Bronchial epithelial cell (primary cell): ENCODE measurements around the gene SENP1. TPM values are rescaled to one million over a fixed set of nuclear protein-coding genes. Genes with fewer than 3 reads are reported as not detected.

ENCODE experiments used
- DNase-seq: peaks from one replicate; pipeline ENCODE4 v3.0.0-alpha.2; 2010; ENCODE audit warnings: low read depth
- FAIRE-seq: peaks from 2 replicates; lab custom pipeline; 2011; peaks lifted over from hg19 to GRCh38; lab: Jason Lieb, UNC
- H3K27me3 ChIP-seq: 2 replicates; pipeline ENCODE4 v1.5.1; 2011; ENCODE audit warnings: low read length; ENCODE audit not compliant: control insufficient read depth, insufficient read depth
- H3K36me3 ChIP-seq: 2 replicates; pipeline ENCODE4 v1.5.1; 2011; ENCODE audit warnings: low read length; ENCODE audit not compliant: control insufficient read depth, insufficient read depth
- H3K4me3 ChIP-seq: 2 replicates; pipeline ENCODE4 v1.5.1; 2011; ENCODE audit warnings: mild to moderate bottlenecking, low read depth, low read length, control low read depth
- total RNA-seq: library from RNA; depleted of rRNA; stranded (reverse); fragments of >200 nt; gene quantifications from 2 replicates; pipeline ENCODE4 v1.2.1, GENCODE V29; 2014
- TF ChIP-seq, protein P1 (sequence below): IDR thresholded peaks from 2 replicates; pipeline ENCODE4 v1.5.1; 2011; ENCODE audit warnings: mild to moderate bottlenecking, moderate library complexity, low read length, control low read depth, inconsistent platforms; ENCODE audit not compliant: insufficient read depth, severe bottlenecking

SENP1 gene
- total RNA-seq, 1 donor from 2014 or later = 10.8 TPM

DNA sequence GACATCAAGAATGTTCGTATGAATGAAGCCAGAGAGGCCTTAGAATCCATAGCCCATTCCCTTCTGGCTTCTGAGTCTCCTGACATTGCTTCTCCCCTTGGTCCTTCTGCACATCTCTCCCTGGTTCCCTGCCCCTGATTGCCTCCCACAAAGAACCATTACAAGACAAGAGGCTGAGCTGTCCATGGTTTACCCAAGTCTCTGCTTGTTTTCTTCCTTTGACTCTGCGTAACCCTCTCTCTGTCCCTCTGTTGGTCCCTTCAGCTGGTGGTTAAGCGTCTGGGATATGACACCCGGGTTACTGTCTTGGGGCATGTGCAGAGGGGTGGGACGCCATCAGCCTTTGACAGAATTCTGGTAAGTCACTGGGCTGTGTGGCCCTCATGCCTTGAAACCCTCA, 29.1 kb upstream of the SENP1 start:
- FAIRE-seq (no peak), DNase-seq (no peak)
- TF ChIP-seq, protein P1, sequence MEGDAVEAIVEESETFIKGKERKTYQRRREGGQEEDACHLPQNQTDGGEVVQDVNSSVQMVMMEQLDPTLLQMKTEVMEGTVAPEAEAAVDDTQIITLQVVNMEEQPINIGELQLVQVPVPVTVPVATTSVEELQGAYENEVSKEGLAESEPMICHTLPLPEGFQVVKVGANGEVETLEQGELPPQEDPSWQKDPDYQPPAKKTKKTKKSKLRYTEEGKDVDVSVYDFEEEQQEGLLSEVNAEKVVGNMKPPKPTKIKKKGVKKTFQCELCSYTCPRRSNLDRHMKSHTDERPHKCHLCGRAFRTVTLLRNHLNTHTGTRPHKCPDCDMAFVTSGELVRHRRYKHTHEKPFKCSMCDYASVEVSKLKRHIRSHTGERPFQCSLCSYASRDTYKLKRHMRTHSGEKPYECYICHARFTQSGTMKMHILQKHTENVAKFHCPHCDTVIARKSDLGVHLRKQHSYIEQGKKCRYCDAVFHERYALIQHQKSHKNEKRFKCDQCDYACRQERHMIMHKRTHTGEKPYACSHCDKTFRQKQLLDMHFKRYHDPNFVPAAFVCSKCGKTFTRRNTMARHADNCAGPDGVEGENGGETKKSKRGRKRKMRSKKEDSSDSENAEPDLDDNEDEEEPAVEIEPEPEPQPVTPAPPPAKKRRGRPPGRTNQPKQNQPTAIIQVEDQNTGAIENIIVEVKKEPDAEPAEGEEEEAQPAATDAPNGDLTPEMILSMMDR = no peak
- peaks cover 28% of the 10 kb centered on the region for H3K36me3 ChIP-seq
- H3K27me3 ChIP-seq = no peaks in the 10 kb centered on the region
- no peak overlapping the region for H3K4me3 ChIP-seq

GRCh38 chr12:48132826-48133225, 26.9 kb upstream of the SENP1 start:
- TF ChIP-seq, protein P1 = no peak
- H3K27me3 ChIP-seq = no peaks in the 10 kb centered on the region
- H3K4me3 ChIP-seq = no peak overlapping the region
- FAIRE-seq = no peak
- DNase-seq = no peak
- H3K36me3 ChIP-seq = peaks cover 25% of the 10 kb centered on the region

DNA sequence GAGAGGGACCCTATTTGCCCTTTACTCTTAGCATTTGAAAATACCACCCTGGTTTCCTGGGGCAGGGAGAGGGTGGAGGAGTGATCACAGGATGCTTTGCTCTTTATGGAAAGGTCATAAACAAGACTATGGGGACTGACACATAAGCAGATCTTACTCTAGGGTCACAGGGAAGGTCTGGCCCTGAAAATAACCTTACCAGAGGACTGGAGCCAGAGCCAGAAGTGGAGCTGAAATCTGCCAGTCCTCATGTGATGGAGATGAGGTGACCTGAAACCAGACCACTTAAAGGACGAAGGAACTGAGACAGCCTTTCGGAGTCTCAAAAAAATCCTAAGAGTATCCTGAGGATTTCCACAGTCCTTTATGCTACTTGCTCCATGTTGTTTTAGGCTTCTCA, 25.6 kb upstream of the SENP1 start:
- FAIRE-seq (no peak), DNase-seq (no peak)
- peaks cover 25% of the 10 kb centered on the region for H3K36me3 ChIP-seq
- H3K27me3 ChIP-seq = no peaks in the 10 kb centered on the region
- TF ChIP-seq, protein P1 = no peak
- no peak overlapping the region for H3K4me3 ChIP-seq

GRCh38 chr12:48129376-48129775, 23.5 kb upstream of the SENP1 start:
- TF ChIP-seq, protein P1 = no peak
- H3K36me3 ChIP-seq = peaks cover 21% of the 10 kb centered on the region
- FAIRE-seq (no peak), DNase-seq (no peak)
- H3K4me3 ChIP-seq = no peak overlapping the region
- no peaks in the 10 kb centered on the region for H3K27me3 ChIP-seq

GRCh38 chr12:48128800-48129199, 22.9 kb upstream of the SENP1 start:
- Histone ChIP-seq H3K4me3 (no peak overlapping the region), H3K27me3 (no peaks in the 10 kb centered on the region), H3K36me3 (peaks cover 19% of the 10 kb centered on the region)
- no peak for DNase-seq
- no peak for FAIRE-seq
- TF ChIP-seq, protein P1 = no peak

- TF ChIP-seq, protein P1 = no peak
- peaks cover 10% of the 10 kb centered on the region for H3K36me3 ChIP-seq
These were observed 21.2 kb upstream of the SENP1 start for GRCh38 chr12:48126953-48127630.

More at GRCh38 chr12:48126953-48127630, 21.2 kb upstream of the SENP1 start:
- no peaks in the 10 kb centered on the region for H3K27me3 ChIP-seq
- H3K4me3 ChIP-seq = no peak overlapping the region
- DNase-seq (no peak), FAIRE-seq (no peak)
